GM21526 (cell line): Measurements from ENCODE around the gene CFAP206.
"Not testable (repeated sequence)": the region's sequence is repeated elsewhere in the genome, so short reads cannot be mapped to it uniquely, and the experiment has no call there.

Experiments
- ATAC-seq: cut with Tn5 transposase; IDR thresholded peaks from one replicate; pipeline ENCODE4 v1.9.1; 2021; ENCODE audit warnings: moderate library complexity; ENCODE audit not compliant: unreplicated experiment, low FRiP score

CFAP206 gene

GRCh38 chr6:87419266-87419665 lies 11.5 kb downstream of the CFAP206 start:
- ATAC-seq = no peak

- no peak for ATAC-seq
Measured at GRCh38 chr6:87420360-87420759, 12.6 kb downstream of the CFAP206 start.

GRCh38 chr6:87421576-87421975 lies 13.8 kb downstream of the CFAP206 start:
- ATAC-seq = no peak

GRCh38 chr6:87426789-87427188 lies 19.0 kb downstream of the CFAP206 start:
- no peak for ATAC-seq

- ATAC-seq = no peak
Measured at GRCh38 chr6:87430499-87430898, 22.7 kb downstream of the CFAP206 start.

GRCh38 chr6:87431263-87431662 lies 23.5 kb downstream of the CFAP206 start:
- ATAC-seq = no peak

GRCh38 chr6:87436435-87436834 lies 28.7 kb downstream of the CFAP206 start:
- ATAC-seq = no peak

- no peak for ATAC-seq
Measured at GRCh38 chr6:87441711-87442110, 33.9 kb downstream of the CFAP206 start.

- ATAC-seq = no peak
Measured at GRCh38 chr6:87444362-87444761, 36.6 kb downstream of the CFAP206 start.

GRCh38 chr6:87465051-87465450 lies 57.3 kb downstream of the CFAP206 start:
- ATAC-seq = no peak

GRCh38 chr6:87472525-87473418 lies 65.0 kb downstream of the CFAP206 start, which contains the start of gene SLC35A1:
Gene SLC35A1, plus strand, starts transcription at chr6:87472974. Its CDS starts 30 bp downstream, at chr6:87473004.
- peak; percentile 83 for ATAC-seq

- ATAC-seq = peak; percentile 73
Measured at GRCh38 chr6:87473419-87473903, 65.7 kb downstream of the CFAP206 start.

GRCh38 chr6:87481931-87482330 lies 74.2 kb downstream of the CFAP206 start:
- no peak for ATAC-seq

- no peak for ATAC-seq
Measured at GRCh38 chr6:87482366-87482765, 74.6 kb downstream of the CFAP206 start.

- no peak for ATAC-seq
Measured at GRCh38 chr6:87483929-87484328, 76.2 kb downstream of the CFAP206 start.

GRCh38 chr6:87484491-87484890 lies 76.7 kb downstream of the CFAP206 start:
- ATAC-seq = no peak

- no peak for ATAC-seq
Measured at GRCh38 chr6:87487555-87487954, 79.8 kb downstream of the CFAP206 start.

- ATAC-seq = not testable (repeated sequence)
Measured at GRCh38 chr6:87489326-87489725, 81.6 kb downstream of the CFAP206 start.

- ATAC-seq = peak; percentile 56
Measured at GRCh38 chr6:87494761-87495422, 87.1 kb downstream of the CFAP206 start.

GRCh38 chr6:87498048-87498447 lies 90.3 kb downstream of the CFAP206 start:
- no peak for ATAC-seq

GRCh38 chr6:87501809-87502572 lies 94.2 kb downstream of the CFAP206 start:
- no peak for ATAC-seq
